GM13976 (cell line): ENCODE results near the gene OR2A5.

ENCODE experiments used
- DNase-seq: peaks from one replicate; pipeline ENCODE4 v3.0.0; 2012; ENCODE audit warnings: low spot score
- in situ Hi-C: fragments of 300-500 bp; cut with MboI; formaldehyde crosslinking; loops from one replicate; pipeline ENCODE4 v1.12.0; 2022; ENCODE audit warnings: low sequenced_read_pairs, mixed read lengths, inconsistent platforms; ENCODE audit not compliant: unreplicated experiment
- TF ChIP-seq, protein P1 (sequence below): IDR thresholded peaks from 2 replicates; pipeline ENCODE4 v1.5.1; 2012; ENCODE audit warnings: borderline replicate concordance, mild to moderate bottlenecking; ENCODE audit not compliant: insufficient read depth; ENCODE audit errors: extremely low read depth, missing control alignments, control extremely low read depth

Gene OR2A5

DNA sequence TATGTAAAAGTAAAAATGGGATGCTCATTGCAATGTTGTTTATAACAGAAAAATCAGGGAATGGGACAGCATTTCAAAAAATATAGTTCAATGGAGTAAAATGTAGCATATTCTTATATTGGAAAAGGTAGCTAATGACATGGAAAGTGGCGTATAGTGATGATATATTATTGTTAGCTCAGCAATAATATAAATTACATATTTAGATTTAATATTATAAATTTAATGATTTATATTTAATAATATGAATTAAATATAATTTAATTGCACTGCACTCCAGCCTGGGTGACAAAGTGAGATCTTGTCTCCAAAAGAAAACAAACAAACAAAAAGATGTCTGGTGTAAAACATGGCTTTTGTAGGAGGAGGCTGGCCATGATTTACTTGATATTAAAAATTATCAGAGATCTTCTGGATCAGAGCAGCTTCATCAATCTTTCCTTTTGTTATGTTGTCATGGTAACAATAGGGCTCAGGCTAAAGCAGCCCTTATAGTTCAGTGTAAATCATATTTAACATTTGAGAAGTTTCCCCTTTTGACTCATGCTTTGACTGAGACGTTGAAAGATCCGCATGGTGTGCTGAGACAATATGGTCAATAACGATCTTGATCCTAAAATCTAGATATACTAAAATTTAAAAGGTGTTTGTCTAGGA is 25.4 kb upstream of the OR2A5 start:
- no peak for DNase-seq
- in situ Hi-C loops, result no loop called here
- TF ChIP-seq, protein P1, sequence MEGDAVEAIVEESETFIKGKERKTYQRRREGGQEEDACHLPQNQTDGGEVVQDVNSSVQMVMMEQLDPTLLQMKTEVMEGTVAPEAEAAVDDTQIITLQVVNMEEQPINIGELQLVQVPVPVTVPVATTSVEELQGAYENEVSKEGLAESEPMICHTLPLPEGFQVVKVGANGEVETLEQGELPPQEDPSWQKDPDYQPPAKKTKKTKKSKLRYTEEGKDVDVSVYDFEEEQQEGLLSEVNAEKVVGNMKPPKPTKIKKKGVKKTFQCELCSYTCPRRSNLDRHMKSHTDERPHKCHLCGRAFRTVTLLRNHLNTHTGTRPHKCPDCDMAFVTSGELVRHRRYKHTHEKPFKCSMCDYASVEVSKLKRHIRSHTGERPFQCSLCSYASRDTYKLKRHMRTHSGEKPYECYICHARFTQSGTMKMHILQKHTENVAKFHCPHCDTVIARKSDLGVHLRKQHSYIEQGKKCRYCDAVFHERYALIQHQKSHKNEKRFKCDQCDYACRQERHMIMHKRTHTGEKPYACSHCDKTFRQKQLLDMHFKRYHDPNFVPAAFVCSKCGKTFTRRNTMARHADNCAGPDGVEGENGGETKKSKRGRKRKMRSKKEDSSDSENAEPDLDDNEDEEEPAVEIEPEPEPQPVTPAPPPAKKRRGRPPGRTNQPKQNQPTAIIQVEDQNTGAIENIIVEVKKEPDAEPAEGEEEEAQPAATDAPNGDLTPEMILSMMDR, result no peak

DNA sequence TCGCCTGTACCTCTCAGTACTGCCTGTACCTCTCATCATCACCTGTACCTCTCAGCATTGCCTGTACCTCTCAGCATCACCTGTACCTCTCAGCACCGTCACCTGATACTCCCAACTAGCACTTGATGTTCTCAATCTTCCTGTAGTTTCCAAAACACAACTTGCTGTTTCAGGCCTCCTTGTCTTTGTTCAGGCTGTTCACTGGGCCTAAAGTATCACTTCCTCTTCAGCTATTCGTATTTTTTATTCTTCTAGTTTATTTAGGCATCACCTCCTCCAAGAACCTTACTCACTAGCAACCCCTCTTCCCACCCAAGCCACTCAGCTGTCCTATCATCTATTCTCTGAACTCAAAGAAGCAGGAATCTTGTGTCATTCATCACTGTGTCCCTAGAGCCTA is 24.5 kb upstream of the OR2A5 start:
- DNase-seq, result no peak
- in situ Hi-C loops, result no loop called here
- TF ChIP-seq, protein P1, result no peak

DNA sequence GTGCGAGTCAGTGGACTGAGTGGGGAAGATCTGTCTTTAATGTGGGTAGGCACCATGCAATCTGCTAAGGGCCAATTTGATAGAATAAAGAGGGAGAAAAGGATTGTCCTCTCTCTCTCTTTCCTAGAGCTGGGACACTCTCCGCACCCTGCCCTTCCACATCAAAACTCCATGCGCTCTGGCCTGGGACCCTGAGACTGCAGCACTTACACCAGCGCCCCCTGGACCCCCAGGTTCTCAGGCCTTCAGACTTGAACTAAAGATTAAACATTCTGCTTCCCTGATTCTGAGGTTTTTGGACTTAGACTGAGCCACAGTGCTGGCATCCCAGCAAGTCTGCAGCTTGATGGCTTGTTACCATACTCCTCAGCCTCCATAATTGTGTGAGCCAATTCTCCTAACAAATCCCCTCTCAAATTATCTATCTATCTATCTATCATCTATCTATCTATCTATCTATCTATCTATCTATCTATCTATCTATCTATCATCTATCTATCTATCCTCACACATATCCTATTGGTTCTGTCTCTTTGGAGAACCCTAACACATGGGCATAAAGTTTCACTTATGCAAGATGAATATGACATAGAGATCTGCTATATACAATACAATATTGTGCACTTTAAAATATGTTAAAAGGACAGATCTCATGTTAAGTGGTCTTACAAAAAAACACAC is 22.4 kb upstream of the OR2A5 start:
- no peak for DNase-seq
- in situ Hi-C loops, result no loop called here
- TF ChIP-seq, protein P1, result no peak

DNA sequence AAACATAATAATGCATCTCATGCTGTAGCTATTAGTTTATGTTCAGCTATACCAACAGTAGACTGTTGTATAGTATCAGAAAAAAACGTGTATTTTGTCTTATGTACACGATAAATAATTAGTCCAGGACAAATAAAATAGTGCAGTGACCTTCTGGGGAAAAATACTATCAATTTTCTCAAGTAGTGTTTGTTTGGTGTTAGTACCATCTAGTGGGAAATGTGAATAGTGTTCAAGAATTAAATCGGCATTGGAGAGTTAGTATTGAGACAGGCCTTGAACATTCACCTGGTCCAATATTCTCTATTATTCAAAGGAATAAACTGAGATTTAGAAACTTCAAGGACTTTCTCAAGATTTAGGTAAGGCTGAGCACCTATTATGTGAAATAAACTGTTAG is 21.7 kb upstream of the OR2A5 start:
- no peak for DNase-seq
- TF ChIP-seq, protein P1, result no peak
- in situ Hi-C loops, result no loop called here

DNA sequence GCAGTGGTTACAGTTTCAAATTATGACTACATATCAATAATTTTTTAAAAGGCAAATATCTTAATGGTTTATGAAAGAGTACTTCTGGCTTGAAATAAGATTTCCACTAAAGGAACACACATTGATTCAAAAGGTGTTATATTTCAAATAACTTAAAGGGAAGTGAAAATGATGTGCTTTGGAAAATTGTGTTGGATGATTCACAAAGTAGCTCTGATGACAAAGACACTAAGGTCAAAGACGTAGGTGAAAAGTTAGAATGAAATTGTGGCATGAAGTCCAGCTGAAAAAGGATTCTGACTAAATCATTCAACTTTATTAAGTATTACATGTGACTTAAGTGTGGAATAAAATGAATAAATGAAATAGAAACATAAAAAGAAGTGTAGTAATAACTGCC is 20.8 kb upstream of the OR2A5 start:
- in situ Hi-C loops, result no loop called here
- TF ChIP-seq, protein P1, result no peak
- DNase-seq, result no peak

DNA sequence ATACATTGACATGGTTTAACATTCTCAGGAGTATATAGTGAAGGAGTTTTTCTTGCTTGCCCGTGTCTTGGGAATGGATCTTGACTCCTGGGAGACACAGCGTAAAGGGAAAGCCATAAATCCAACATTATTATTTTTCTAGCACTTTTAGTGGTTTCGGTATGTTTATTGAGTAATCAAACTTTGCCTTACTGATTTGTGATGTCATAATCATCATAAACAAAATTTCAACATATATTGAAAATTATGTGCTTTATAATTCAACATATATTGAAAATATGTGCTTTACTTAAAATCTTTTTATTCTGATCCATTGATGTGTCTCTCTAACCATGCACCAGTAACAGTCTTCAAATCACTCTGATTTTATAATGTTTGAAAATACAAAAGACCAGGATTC is 20.2 kb upstream of the OR2A5 start:
- TF ChIP-seq, protein P1, result no peak
- DNase-seq, result no peak
- in situ Hi-C loops, result no loop called here
